Type B pancreatic cell (in vitro differentiated cells): Measurements from ENCODE around the gene COL19A1. TPM values are rescaled to one million over a fixed set of nuclear protein-coding genes. Genes with fewer than 3 reads are reported as not detected.

ENCODE experiments used
- DNase-seq: peaks from one replicate; pipeline ENCODE4 v3.0.0; 2021; ENCODE audit warnings: mixed read lengths; ENCODE audit not compliant: unreplicated experiment; ENCODE audit errors: extremely low spot score
- H3K27ac Mint-ChIP-seq: 2 replicates; pipeline ENCODE4 v1.8.0; 2021; ENCODE audit warnings: mild to moderate bottlenecking, mixed read lengths
- H3K27me3 Mint-ChIP-seq: 2 replicates; pipeline ENCODE4 v1.8.0; 2021; ENCODE audit warnings: mixed read lengths
- H3K36me3 Mint-ChIP-seq: 2 replicates; pipeline ENCODE4 v1.8.0; 2021; ENCODE audit warnings: mixed read lengths
- H3K4me1 Mint-ChIP-seq: one replicate; pipeline ENCODE4 v1.8.0; 2021; ENCODE audit warnings: mixed read lengths; ENCODE audit not compliant: unreplicated experiment
- H3K4me3 Mint-ChIP-seq: 2 replicates; pipeline ENCODE4 v1.8.0; 2021; ENCODE audit warnings: mild to moderate bottlenecking, mixed read lengths
- H3K9me3 Mint-ChIP-seq: 2 replicates; pipeline ENCODE4 v1.8.0; 2021; ENCODE audit warnings: mixed read lengths
- CTCF ChIP-seq: fragments of 200-600 bp; sonication (generic); conservative IDR thresholded peaks from 2 replicates; pipeline ENCODE4 v1.5.0; 2021; ENCODE audit warnings: antibody characterized with exemption, mild to moderate bottlenecking
- total RNA-seq: library from RNA; stranded (reverse); gene quantifications from 2 replicates; pipeline ENCODE4 v1.2.1, GENCODE V29; 2021; ENCODE audit warnings: low replicate concordance

COL19A1 gene
- total RNA-seq, 1 donor from 2014 or later, result 1.6 TPM

DNA sequence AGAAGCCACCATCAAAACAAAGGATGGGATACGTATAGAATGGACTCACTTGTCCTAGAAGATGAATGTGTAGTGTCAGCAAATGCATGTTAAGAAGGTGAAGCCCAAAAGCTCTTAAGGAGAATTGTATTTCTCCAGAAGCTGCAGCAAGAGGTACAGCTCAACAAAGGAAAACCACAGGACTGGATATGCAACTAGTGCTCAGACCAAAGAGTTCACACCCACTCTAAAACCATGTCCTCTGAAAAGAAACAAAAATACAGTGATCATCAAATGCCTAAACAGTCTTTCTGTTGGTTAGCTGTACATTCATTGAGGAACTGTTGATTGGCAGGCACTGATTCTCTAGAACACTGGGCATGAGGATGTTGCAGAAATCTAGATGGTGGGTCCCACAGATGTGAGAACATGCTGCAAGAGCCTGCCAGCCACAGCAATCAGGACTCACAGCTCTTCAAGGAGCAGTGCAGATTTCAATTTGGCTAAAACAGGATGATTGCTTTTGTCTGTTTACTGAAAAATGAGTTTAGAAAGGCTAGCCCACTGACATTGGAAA, 342.0 kb downstream of the COL19A1 start:
- Mint-ChIP-seq H3K4me1 (no peaks in the 10 kb centered on the region), H3K9me3 (no peaks in the 10 kb centered on the region), H3K27me3 (no peaks in the 10 kb centered on the region), H3K27ac (no peak overlapping the region), H3K4me3 (no peak overlapping the region), H3K36me3 (no peaks in the 10 kb centered on the region)
- DNase-seq, result no peak
- no peak for TF ChIP-seq CTCF

DNA sequence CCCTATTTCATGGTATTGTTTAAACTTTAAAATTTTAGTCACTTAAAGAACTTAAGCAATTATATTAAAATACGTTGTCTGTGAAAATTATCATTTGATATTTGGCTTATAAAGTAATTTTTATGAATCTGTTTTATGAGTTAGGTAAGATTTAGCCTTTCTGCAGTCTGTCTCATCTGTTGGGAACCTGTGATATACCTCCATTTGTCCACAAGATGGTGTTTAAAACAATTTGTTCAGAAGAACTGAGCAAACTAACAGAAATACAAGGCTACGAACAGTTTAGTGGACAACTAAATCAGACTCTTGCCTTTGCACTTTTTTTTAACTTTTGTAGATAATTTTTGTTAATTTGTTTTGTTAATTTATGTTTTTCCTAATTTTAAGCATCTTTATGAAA, 344.1 kb downstream of the COL19A1 start:
- no peak for DNase-seq
- TF ChIP-seq CTCF, result peak; percentile 71
- Mint-ChIP-seq H3K27ac (no peak overlapping the region), H3K4me3 (no peak overlapping the region), H3K36me3 (no peaks in the 10 kb centered on the region), H3K27me3 (no peaks in the 10 kb centered on the region), H3K9me3 (no peaks in the 10 kb centered on the region), H3K4me1 (no peaks in the 10 kb centered on the region)

- H3K27ac Mint-ChIP-seq, result no peak overlapping the region
- DNase-seq, result no peak
- no peaks in the 10 kb centered on the region for H3K9me3 Mint-ChIP-seq
- no peaks in the 10 kb centered on the region for H3K27me3 Mint-ChIP-seq
- TF ChIP-seq CTCF, result no peak
- no peaks in the 10 kb centered on the region for H3K36me3 Mint-ChIP-seq
- no peak overlapping the region for H3K4me3 Mint-ChIP-seq
- H3K4me1 Mint-ChIP-seq, result no peaks in the 10 kb centered on the region
These were observed 349.2 kb downstream of the COL19A1 start for GRCh38 chr6:70215460-70216108.

DNA sequence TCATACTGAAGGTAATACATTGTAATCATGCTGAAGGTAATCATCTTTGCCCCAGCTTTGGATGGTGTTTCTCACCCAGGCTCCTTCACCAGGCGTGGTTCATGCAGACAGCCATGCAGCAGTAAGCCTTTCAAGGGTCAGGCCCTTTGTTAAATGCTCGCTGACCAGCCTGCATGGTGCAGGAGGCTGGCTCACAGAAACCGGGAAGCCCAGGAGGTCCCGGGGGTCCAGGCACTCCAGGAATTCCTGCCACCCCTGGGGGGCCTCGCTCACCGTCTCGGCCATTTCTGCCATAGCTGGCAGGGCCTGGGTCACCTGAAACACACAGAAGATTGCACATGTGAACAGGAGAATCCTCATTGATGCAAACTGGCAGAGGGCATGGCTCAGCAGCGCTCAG, 350.4 kb downstream of the COL19A1 start:
- Mint-ChIP-seq H3K4me1 (peaks cover 7% of the 10 kb centered on the region), H3K27me3 (no peaks in the 10 kb centered on the region), H3K9me3 (no peaks in the 10 kb centered on the region), H3K36me3 (no peaks in the 10 kb centered on the region), H3K4me3 (no peak overlapping the region), H3K27ac (no peak overlapping the region)
- TF ChIP-seq CTCF, result no peak
- no peak for DNase-seq

- Mint-ChIP-seq H3K9me3 (no peaks in the 10 kb centered on the region), H3K27ac (no peak overlapping the region), H3K27me3 (no peaks in the 10 kb centered on the region), H3K4me3 (no peak overlapping the region), H3K36me3 (no peaks in the 10 kb centered on the region), H3K4me1 (peaks cover 8% of the 10 kb centered on the region)
- no peak for DNase-seq
- no peak for TF ChIP-seq CTCF
These were observed 353.7 kb downstream of the COL19A1 start for GRCh38 chr6:70219943-70220613.
